Measurements from ENCODE around the gene OCA2.

OCA2 gene

DNA sequence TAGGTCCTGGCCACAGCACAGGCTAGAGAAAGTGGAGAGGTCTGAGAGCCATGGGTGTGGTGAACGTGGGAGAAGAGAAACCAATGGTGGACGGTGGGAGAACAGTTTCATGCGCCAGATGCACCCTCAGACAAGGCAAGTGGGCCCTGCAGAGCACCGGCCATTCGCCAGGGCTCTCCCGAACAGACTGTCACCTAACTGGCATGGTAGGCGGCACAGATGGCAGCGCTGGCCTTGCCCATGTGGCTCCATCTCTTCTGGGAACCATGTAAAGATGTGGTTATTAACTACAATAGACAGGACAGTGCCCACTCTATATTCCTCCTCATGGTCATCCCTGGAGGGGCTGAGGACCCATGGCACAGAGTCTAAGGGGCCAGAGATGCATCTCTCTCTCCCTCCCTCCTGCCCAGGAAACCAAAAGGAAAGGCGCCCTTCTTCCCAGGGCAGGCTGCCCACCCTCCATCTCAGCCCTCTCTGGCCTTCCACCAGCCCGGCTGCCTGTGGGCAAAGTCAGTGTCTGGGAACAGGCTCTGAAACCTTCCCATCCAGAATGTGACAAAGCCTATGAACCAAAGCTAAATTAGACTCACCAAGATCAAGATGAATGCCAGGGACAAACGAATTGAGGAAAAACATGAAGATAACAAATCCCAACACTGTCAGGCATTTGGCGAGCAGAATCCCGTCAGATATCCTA, 147.8 kb downstream of the OCA2 start:
- TF ChIP-seq, protein P1, sequence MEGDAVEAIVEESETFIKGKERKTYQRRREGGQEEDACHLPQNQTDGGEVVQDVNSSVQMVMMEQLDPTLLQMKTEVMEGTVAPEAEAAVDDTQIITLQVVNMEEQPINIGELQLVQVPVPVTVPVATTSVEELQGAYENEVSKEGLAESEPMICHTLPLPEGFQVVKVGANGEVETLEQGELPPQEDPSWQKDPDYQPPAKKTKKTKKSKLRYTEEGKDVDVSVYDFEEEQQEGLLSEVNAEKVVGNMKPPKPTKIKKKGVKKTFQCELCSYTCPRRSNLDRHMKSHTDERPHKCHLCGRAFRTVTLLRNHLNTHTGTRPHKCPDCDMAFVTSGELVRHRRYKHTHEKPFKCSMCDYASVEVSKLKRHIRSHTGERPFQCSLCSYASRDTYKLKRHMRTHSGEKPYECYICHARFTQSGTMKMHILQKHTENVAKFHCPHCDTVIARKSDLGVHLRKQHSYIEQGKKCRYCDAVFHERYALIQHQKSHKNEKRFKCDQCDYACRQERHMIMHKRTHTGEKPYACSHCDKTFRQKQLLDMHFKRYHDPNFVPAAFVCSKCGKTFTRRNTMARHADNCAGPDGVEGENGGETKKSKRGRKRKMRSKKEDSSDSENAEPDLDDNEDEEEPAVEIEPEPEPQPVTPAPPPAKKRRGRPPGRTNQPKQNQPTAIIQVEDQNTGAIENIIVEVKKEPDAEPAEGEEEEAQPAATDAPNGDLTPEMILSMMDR (IDR thresholded peaks at IDR 0.05; ENCODE audit: low read depth, low read length) = no peak
- no peak for DNase-seq (ENCODE audit: extremely low read depth, low read depth)

DNA sequence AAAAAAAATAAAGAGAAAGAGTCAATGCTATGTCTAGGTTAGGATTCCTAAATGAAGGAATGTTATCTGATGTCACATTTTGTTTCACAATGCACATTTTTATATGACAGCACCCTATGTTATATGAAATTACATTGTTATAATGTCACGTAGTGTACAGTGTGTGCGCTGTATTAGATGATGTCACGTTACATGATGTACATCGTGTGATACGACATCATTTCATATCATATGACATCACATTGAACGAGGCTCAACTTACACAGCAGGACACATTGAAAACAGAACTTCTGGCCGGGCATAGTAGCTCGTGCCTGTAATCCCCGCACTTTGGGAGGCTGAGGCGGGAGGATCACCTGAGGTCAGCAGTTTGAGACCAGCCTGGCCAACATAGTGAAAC, 150.0 kb downstream of the OCA2 start:
- DNase-seq (ENCODE audit: extremely low read depth, low read depth) = no peak
- TF ChIP-seq, protein P1 (IDR thresholded peaks at IDR 0.05; ENCODE audit: low read depth, low read length) = no peak

- TF ChIP-seq, protein P1 (IDR thresholded peaks at IDR 0.05; ENCODE audit: low read depth, low read length) = no peak
- DNase-seq (ENCODE audit: extremely low read depth, low read depth) = no peak
These were observed 159.9 kb downstream of the OCA2 start for GRCh38 chr15:27939246-27939645.

GRCh38 chr15:27937851-27938250, 161.3 kb downstream of the OCA2 start:
- TF ChIP-seq, protein P1 (IDR thresholded peaks at IDR 0.05; ENCODE audit: low read depth, low read length) = no peak
- no peak for DNase-seq (ENCODE audit: extremely low read depth, low read depth)

GRCh38 chr15:27936164-27936563, 163.0 kb downstream of the OCA2 start:
- DNase-seq (ENCODE audit: extremely low read depth, low read depth) = no peak
- TF ChIP-seq, protein P1 (IDR thresholded peaks at IDR 0.05; ENCODE audit: low read depth, low read length) = no peak

GRCh38 chr15:27935328-27935727, 163.8 kb downstream of the OCA2 start:
- no peak for DNase-seq (ENCODE audit: extremely low read depth, low read depth)
- TF ChIP-seq, protein P1 (IDR thresholded peaks at IDR 0.05; ENCODE audit: low read depth, low read length) = no peak

DNA sequence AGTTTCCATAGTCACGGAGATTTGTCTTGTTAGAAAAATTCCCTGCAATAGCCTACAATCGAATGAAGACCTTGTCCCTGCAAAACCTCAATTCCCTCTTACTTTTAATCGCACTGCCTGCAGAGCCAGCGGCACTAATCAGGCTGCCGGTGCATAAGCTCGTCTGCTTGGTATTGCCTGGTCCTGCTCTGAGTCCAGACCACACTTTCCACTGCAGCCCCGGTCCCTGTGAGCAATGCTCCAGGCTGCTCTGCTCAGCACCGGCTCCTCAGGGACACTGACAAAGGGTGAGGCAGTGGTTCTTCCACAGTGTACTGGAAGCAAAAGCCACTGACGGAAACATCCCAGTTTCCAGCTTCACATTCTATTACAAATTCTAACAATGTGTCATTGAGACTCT, 164.3 kb downstream of the OCA2 start:
- no peak for DNase-seq (ENCODE audit: extremely low read depth, low read depth)
- TF ChIP-seq, protein P1 (IDR thresholded peaks at IDR 0.05; ENCODE audit: low read depth, low read length) = no peak
